G401.6 (cell line): ENCODE measurements around the gene ZRANB3.
"Not testable (repeated sequence)": the region's sequence is repeated elsewhere in the genome, so short reads cannot be mapped to it uniquely, and the experiment has no call there.

ENCODE experiments used
- FAIRE-seq: peaks from 2 replicates; lab custom pipeline; 2012; peaks lifted over from hg19 to GRCh38; lab: Jason Lieb, UNC

ZRANB3 gene

GRCh38 chr2:135121016-135121657, 409.9 kb downstream of the ZRANB3 start:
- no peak for FAIRE-seq

- no peak for FAIRE-seq
Observed at GRCh38 chr2:135119582-135119981, 411.4 kb downstream of the ZRANB3 start.

- no peak for FAIRE-seq
Observed at GRCh38 chr2:135113322-135113721, 417.7 kb downstream of the ZRANB3 start.

GRCh38 chr2:135105513-135106316, 425.3 kb downstream of the ZRANB3 start:
- not testable (repeated sequence) for FAIRE-seq

GRCh38 chr2:135103843-135104242, 427.2 kb downstream of the ZRANB3 start:
- no peak for FAIRE-seq

- no peak for FAIRE-seq
Observed at GRCh38 chr2:135099802-135100483, 431.1 kb downstream of the ZRANB3 start.

- FAIRE-seq = no peak
Observed at GRCh38 chr2:135097532-135098231, 433.3 kb downstream of the ZRANB3 start.

GRCh38 chr2:135096665-135097446, 434.2 kb downstream of the ZRANB3 start:
- FAIRE-seq = no peak

- no peak for FAIRE-seq
Observed at GRCh38 chr2:135095591-135095990, 435.4 kb downstream of the ZRANB3 start.

- FAIRE-seq = no peak
Observed at GRCh38 chr2:135094508-135094907, 436.5 kb downstream of the ZRANB3 start.

- FAIRE-seq = no peak
Observed at GRCh38 chr2:135093670-135094330, 437.2 kb downstream of the ZRANB3 start.

- no peak for FAIRE-seq
Observed at GRCh38 chr2:135093193-135093592, 437.8 kb downstream of the ZRANB3 start.

GRCh38 chr2:135091681-135092080, 439.3 kb downstream of the ZRANB3 start:
- no peak for FAIRE-seq

- FAIRE-seq = not testable (repeated sequence)
Observed at GRCh38 chr2:135089597-135089996, 441.4 kb downstream of the ZRANB3 start.
